Hepatocyte (in vitro differentiated cells): Measurements from ENCODE around the gene TRPM7.

Experiments
- EZH2 ChIP-seq: fragments of 200-600 bp; sonication (generic); IDR thresholded peaks from 2 replicates; pipeline ENCODE4 v1.6.1; 2016; ENCODE audit warnings: antibody characterized with exemption, mild to moderate bottlenecking, borderline replicate concordance
- EZH2phosphoT487 ChIP-seq: fragments of 200-600 bp; sonication (generic); IDR thresholded peaks from one replicate; pipeline ENCODE4 v1.6.1; 2018; ENCODE audit warnings: antibody characterized with exemption, mild to moderate bottlenecking, low read depth, moderate library complexity; ENCODE audit not compliant: unreplicated experiment, severe bottlenecking
- TF ChIP-seq, protein P1 (sequence below): fragments of 200-600 bp; sonication (generic); IDR thresholded peaks from 2 replicates; pipeline ENCODE4 v1.5.1; 2016; ENCODE audit warnings: antibody characterized with exemption, mild to moderate bottlenecking; ENCODE audit not compliant: poor library complexity

DNA sequence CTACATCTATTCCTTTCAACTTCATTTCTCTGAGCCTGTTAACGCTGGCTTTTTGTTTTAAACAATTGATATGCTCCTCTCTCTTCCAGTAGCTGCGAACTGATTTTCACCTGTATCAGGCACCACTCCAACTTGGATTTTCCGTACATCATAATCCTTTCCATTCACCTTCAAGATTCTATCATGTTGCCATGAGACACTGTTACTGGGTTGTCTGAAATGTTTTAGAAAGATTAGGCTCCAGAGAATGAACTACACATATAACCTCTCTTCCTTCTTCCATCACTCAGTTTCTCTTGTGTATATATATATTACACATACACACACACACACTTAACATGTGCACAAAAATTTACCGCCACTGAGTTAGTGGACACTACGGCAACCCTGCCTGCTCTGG is 140.0 kb downstream of the TRPM7 start, which contains the start of gene USP50:
- TF ChIP-seq, protein P1, sequence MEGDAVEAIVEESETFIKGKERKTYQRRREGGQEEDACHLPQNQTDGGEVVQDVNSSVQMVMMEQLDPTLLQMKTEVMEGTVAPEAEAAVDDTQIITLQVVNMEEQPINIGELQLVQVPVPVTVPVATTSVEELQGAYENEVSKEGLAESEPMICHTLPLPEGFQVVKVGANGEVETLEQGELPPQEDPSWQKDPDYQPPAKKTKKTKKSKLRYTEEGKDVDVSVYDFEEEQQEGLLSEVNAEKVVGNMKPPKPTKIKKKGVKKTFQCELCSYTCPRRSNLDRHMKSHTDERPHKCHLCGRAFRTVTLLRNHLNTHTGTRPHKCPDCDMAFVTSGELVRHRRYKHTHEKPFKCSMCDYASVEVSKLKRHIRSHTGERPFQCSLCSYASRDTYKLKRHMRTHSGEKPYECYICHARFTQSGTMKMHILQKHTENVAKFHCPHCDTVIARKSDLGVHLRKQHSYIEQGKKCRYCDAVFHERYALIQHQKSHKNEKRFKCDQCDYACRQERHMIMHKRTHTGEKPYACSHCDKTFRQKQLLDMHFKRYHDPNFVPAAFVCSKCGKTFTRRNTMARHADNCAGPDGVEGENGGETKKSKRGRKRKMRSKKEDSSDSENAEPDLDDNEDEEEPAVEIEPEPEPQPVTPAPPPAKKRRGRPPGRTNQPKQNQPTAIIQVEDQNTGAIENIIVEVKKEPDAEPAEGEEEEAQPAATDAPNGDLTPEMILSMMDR = no peak
- TF ChIP-seq EZH2 (no peak), EZH2phosphoT487 (no peak)
